H1 (cell line): Measurements from ENCODE around the gene PIP4K2C. TPM values are rescaled to one million over a fixed set of nuclear protein-coding genes. Genes with fewer than 3 reads are reported as not detected.

ENCODE experiments used
- CTCF ChIA-PET: fragments of 300-600 bp; sonication (Branson Sonifier 250); formaldehyde crosslinking; loops from one replicate; lab custom pipeline; 2021; ENCODE audit not compliant: partially characterized antibody; lab: Charles Lee
- POLR2A ChIA-PET: fragments of 300-600 bp; sonication (Branson Sonifier 250); formaldehyde crosslinking; loops from one replicate; lab custom pipeline; 2021; ENCODE audit warnings: inconsistent platforms; ENCODE audit not compliant: partially characterized antibody; lab: Charles Lee
- DNase-seq, 2 experiments: peaks; one replicate each; pipeline versions ENCODE4 v3.0.0 to v3.0.0-alpha.2; 2010 to 2022; ENCODE audit warnings: low spot score in 2 of 2, low read depth in 1 of 2, mixed read lengths in 1 of 2
- FAIRE-seq: peaks from 2 replicates; lab custom pipeline; 2011; peaks lifted over from hg19 to GRCh38; lab: Jason Lieb, UNC
- H2AFZ ChIP-seq: 2 replicates; pipeline ENCODE4 v1.8.1; 2012; ENCODE audit warnings: low read length, inconsistent platforms
- H2AK5ac ChIP-seq: 2 replicates; pipeline ENCODE4 v1.6.1; 2013; ENCODE audit warnings: low read depth, low read length
- H2BK120ac ChIP-seq: replicated peaks from 2 replicates; pipeline ENCODE3; 2013; ENCODE audit warnings: low read depth, low read length, inconsistent platforms
- H2BK12ac ChIP-seq: 2 replicates; pipeline ENCODE4 v1.6.1; 2013; ENCODE audit warnings: low read depth, low read length
- H2BK15ac ChIP-seq: 2 replicates; pipeline ENCODE4 v1.6.1; 2013; ENCODE audit warnings: low read length
- H2BK20ac ChIP-seq: 2 replicates; pipeline ENCODE4 v1.6.1; 2013; ENCODE audit warnings: low read length
- H2BK5ac ChIP-seq: 2 replicates; pipeline ENCODE4 v1.6.1; 2013; ENCODE audit warnings: low read depth, low read length
- H3K14ac ChIP-seq: 2 replicates; pipeline ENCODE4 v1.6.1; 2013; ENCODE audit warnings: inconsistent platforms; ENCODE audit not compliant: insufficient read length
- H3K18ac ChIP-seq: 2 replicates; pipeline ENCODE4 v1.6.1; 2013; ENCODE audit warnings: low read length; ENCODE audit errors: extremely low read depth
- H3K23ac ChIP-seq: 2 replicates; pipeline ENCODE4 v1.6.1; 2013; ENCODE audit warnings: inconsistent platforms; ENCODE audit not compliant: insufficient read length
- H3K23me2 ChIP-seq: 2 replicates; pipeline ENCODE4 v1.6.1; 2013; ENCODE audit warnings: low read depth, low read length
- H3K27ac ChIP-seq: 2 replicates; pipeline ENCODE4 v1.6.1; 2011; ENCODE audit warnings: low read depth, low read length, inconsistent platforms
- H3K27me3 ChIP-seq, 4 experiments: replicated peaks in 1 of 4; 1 replicate in 1 of 4; 2 replicates in 3 of 4; pipeline versions ENCODE4 v1.6.1 to v1.8.1; 2011 to 2013; ENCODE audit warnings: low read length in 3 of 4, mild to moderate bottlenecking in 3 of 4, inconsistent platforms in 2 of 4, mixed read lengths in 2 of 4, moderate library complexity in 1 of 4; ENCODE audit not compliant: control insufficient read depth in 3 of 4, insufficient read depth in 3 of 4; ENCODE audit errors: extremely low read depth in 1 of 4
- H3K36me3 ChIP-seq, 4 experiments: 2 replicates each; pipeline versions ENCODE4 v1.6.1 to v1.8.1; 2011 to 2013; ENCODE audit warnings: mild to moderate bottlenecking in 4 of 4, low read length in 3 of 4, moderate library complexity in 2 of 4, control low read depth in 1 of 4, inconsistent platforms in 1 of 4; ENCODE audit not compliant: insufficient read depth in 4 of 4, control insufficient read depth in 2 of 4
- H3K4ac ChIP-seq: replicated peaks from 2 replicates; pipeline ENCODE3; 2013; ENCODE audit warnings: low read length, low read depth, mixed read lengths, inconsistent platforms; ENCODE audit not compliant: insufficient read length
- H3K4me1 ChIP-seq, 4 experiments: replicated peaks in 1 of 4; 1 replicate in 1 of 4; 2 replicates in 3 of 4; pipeline versions ENCODE4 v1.6.1 to v1.8.1; 2011 to 2013; ENCODE audit warnings: low read length in 3 of 4, inconsistent platforms in 2 of 4, mixed read lengths in 1 of 4; ENCODE audit not compliant: insufficient read depth in 4 of 4, control insufficient read depth in 3 of 4
- H3K4me2 ChIP-seq, 2 experiments: 2 replicates each; pipeline versions ENCODE4 v1.6.1 to v1.8.1; 2011 to 2013; ENCODE audit warnings: low read depth in 2 of 2, low read length in 2 of 2, control low read depth in 1 of 2, inconsistent platforms in 1 of 2, mild to moderate bottlenecking in 1 of 2; ENCODE audit not compliant: insufficient read depth in 1 of 2
- H3K4me3 ChIP-seq, 4 experiments: fragments of 200-600, 300-600 bp in 1 of 4; sonication (generic), shearing (Covaris generic), sonication (Bioruptor Twin) in 1 of 4; 2 replicates each; pipeline versions ENCODE4 v1.5.1 to v1.8.1; 2011 to 2016; ENCODE audit warnings: low read length in 4 of 4, low read depth in 3 of 4, control low read depth in 2 of 4, inconsistent platforms in 2 of 4, mild to moderate bottlenecking in 2 of 4, mixed read lengths in 1 of 4, moderate library complexity in 1 of 4; ENCODE audit not compliant: insufficient read depth in 2 of 4; ENCODE audit errors: extremely low read depth in 1 of 4
- H3K56ac ChIP-seq: replicated peaks from 2 replicates; pipeline ENCODE3; 2013; ENCODE audit warnings: low read depth, mild to moderate bottlenecking, mixed read lengths, low read length, inconsistent platforms; ENCODE audit not compliant: insufficient read length
- H3K79me1 ChIP-seq: 2 replicates; pipeline ENCODE4 v1.6.1; 2013; ENCODE audit warnings: low read depth, low read length, control low read depth
- H3K79me2 ChIP-seq, 2 experiments: 2 replicates each; pipeline versions ENCODE4 v1.6.1 to v1.8.1; 2012 to 2013; ENCODE audit warnings: low read length in 2 of 2, mild to moderate bottlenecking in 2 of 2, inconsistent platforms in 1 of 2; ENCODE audit not compliant: insufficient read depth in 2 of 2, control insufficient read depth in 1 of 2
- H3K9ac ChIP-seq, 4 experiments: replicated peaks in 1 of 4; 1 replicate in 1 of 4; 2 replicates in 3 of 4; pipeline versions ENCODE4 v1.6.1 to v1.8.1; 2011 to 2013; ENCODE audit warnings: low read depth in 3 of 4, low read length in 3 of 4, control low read depth in 2 of 4, mild to moderate bottlenecking in 2 of 4, moderate library complexity in 2 of 4, inconsistent platforms in 1 of 4; ENCODE audit errors: extremely low read depth in 1 of 4
- H3K9me3 ChIP-seq, 2 experiments: 2 replicates each; pipeline versions ENCODE4 v1.6.1 to v1.8.1; 2012 to 2013; ENCODE audit warnings: mild to moderate bottlenecking in 2 of 2, moderate library complexity in 2 of 2, control low read depth in 1 of 2, inconsistent platforms in 1 of 2, low read depth in 1 of 2, low read length in 1 of 2, mixed read lengths in 1 of 2; ENCODE audit not compliant: insufficient read depth in 2 of 2
- H4K20me1 ChIP-seq, 2 experiments: replicated peaks in 1 of 2; 2 replicates each; pipeline versions ENCODE3 to v1.8.1; 2011 to 2013; ENCODE audit warnings: inconsistent platforms in 2 of 2, low read length in 2 of 2, mild to moderate bottlenecking in 1 of 2; ENCODE audit not compliant: insufficient read depth in 2 of 2, control insufficient read depth in 1 of 2
- H4K5ac ChIP-seq: 2 replicates; pipeline ENCODE4 v1.6.1; 2013; ENCODE audit warnings: low read length, low read depth, mixed read lengths, inconsistent platforms; ENCODE audit not compliant: insufficient read length
- H4K8ac ChIP-seq: 2 replicates; pipeline ENCODE4 v1.8.0; 2013; ENCODE audit warnings: mild to moderate bottlenecking, moderate library complexity, low read length, inconsistent platforms; ENCODE audit not compliant: insufficient read depth; ENCODE audit errors: extremely low read depth
- H4K91ac ChIP-seq: replicated peaks from 2 replicates; pipeline ENCODE3; 2013; ENCODE audit warnings: low read length, mixed read lengths, inconsistent platforms; ENCODE audit not compliant: insufficient read length
- HDAC2 ChIP-seq, 2 experiments: fragments of 300-600 bp in 1 of 2; sonication (generic) in 1 of 2; IDR thresholded peaks; 2 replicates each; pipeline ENCODE4 v1.6.1; 2011 to 2012; ENCODE audit warnings: low read depth in 2 of 2, low read length in 2 of 2, mild to moderate bottlenecking in 2 of 2, moderate library complexity in 2 of 2, borderline replicate concordance in 1 of 2, inconsistent platforms in 1 of 2
- KDM5A ChIP-seq: fragments of 200-600 bp; IDR thresholded peaks from 2 replicates; pipeline ENCODE4 v1.7.1; 2012; ENCODE audit warnings: mild to moderate bottlenecking, low read length, inconsistent platforms, mixed read lengths
- RFX5 ChIP-seq: IDR thresholded peaks from 2 replicates; pipeline ENCODE4 v1.6.1; 2011; ENCODE audit warnings: low read depth, low read length, improper control_type of control experiment, borderline replicate concordance
- YY1 ChIP-seq: IDR thresholded peaks from 2 replicates; pipeline ENCODE4 v1.6.1; 2011; ENCODE audit warnings: low read depth, mild to moderate bottlenecking, low read length
- WGBS, 2 experiments: shearing (Covaris generic) in 1 of 2; methylation state at CpG; one replicate each; pipeline versions ENCODE4 v1.1.6 to v1.1.7; 2013 to 2015; ENCODE audit warnings: low lambda C conversion rate in 2 of 2, mixed read lengths in 2 of 2, inconsistent platforms in 1 of 2, low coverage in 1 of 2, missing lambda C conversion rate in 1 of 2; ENCODE audit not compliant: insufficient replicate concordance in 2 of 2, insufficient coverage in 1 of 2, insufficient read length in 1 of 2; ENCODE audit errors: extremely low coverage in 1 of 2, missing lambda C conversion rate in 1 of 2; 5-methylcytosine and 5-hydroxymethylcytosine counted together
- polyA plus RNA-seq, 7 experiments: library from polyadenylated mRNA; depleted of rRNA in 3 of 7; stranded (reverse) in 5 of 7; unstranded in 2 of 7; fragments of >200 nt in 5 of 7; fragments of 200-250 nt in 2 of 7; gene quantifications; 1 replicate in 5 of 7; 2 replicates in 1 of 7; 4 replicates in 1 of 7; pipeline versions ENCODE4 v1.2.1 to v1.2.3, GENCODE V29; 2011 to 2013; ENCODE audit warnings: missing spikeins in 2 of 7, mixed read lengths in 2 of 7
- total RNA-seq: library from RNA; stranded (reverse); fragmentation: NEBNext Ultra II Directional; extraction: Animal tissue kit (Norgen Biotek cat#: 25700); gene quantifications from 2 replicates; pipeline ENCODE4 v1.2.1, GENCODE V29; 2021

PIP4K2C gene
- total and polyA plus RNA-seq, 2 of the 8 experiments (the other 6 are each of a cell fraction or from before 2014, with no cell fraction given), result 25.0 to 27.1 TPM

- Histone ChIP-seq H3K4ac (no peak overlapping the region), H3K79me1 (0 out of 2 replicates have a peak, but pooled peaks cover 2% of the 10 kb centered on the region), H2BK12ac (no peak overlapping the region), H2BK120ac (no peak overlapping the region), H3K14ac (no peak overlapping the region), H3K56ac (no peak overlapping the region), H2BK15ac (no peak overlapping the region)
- no peak for TF ChIP-seq RFX5
- no peak for TF ChIP-seq HDAC2 (IDR thresholded peaks at IDR 0.05; ENCODE audit: borderline replicate concordance in 1 of 2, low read depth in 2 of 2, low read length in 2 of 2)
- TF ChIP-seq YY1, result no peak
- no peak for TF ChIP-seq KDM5A
- TF ChIP-seq, all 59 proteins: peak for 0
- FAIRE-seq (no peak), DNase-seq (no peak)
- H3K36me3 ChIP-seq, result no peaks in the 10 kb centered on the region; a peak in 1 of 8 replicates
- no peak overlapping the region for H4K91ac ChIP-seq
- ChIA-PET POLR2A (interaction anchor here (1.3 to 1.6 kb wide), 3 partner anchors 103 to 149 kb away, joined by 3 read pairs; partner anchors contain the start of genes DDIT3, EEF1AKMT3, METTL1 and TSPAN31), CTCF (interaction anchor here (0.7 to 10.7 kb wide), 7 partner anchors 8 to 112 kb away, joined by 3 to 201 read pairs (median 6); partner anchors contain the start of genes ARHGEF25, B4GALNT1, DTX3 and OS9)
- no peak overlapping the region for H2AK5ac ChIP-seq
- H3K23me2 ChIP-seq, result peaks cover 9% of the 10 kb centered on the region; the same call in 1 of the 2 replicates
- no peak overlapping the region for H2AFZ ChIP-seq
- H3K4me2 ChIP-seq, result no peak overlapping the region
- no peak overlapping the region for H3K23ac ChIP-seq
- no peak overlapping the region for H2BK20ac ChIP-seq
- H4K8ac ChIP-seq, result no peak overlapping the region
- H3K9ac ChIP-seq, result no peak overlapping the region
- H3K27ac ChIP-seq, result no peak overlapping the region
- no peaks in the 10 kb centered on the region for H3K79me2 ChIP-seq
- no peaks in the 10 kb centered on the region; a peak in 1 of 4 replicates for H3K9me3 ChIP-seq
- H3K4me3 ChIP-seq, result no peak overlapping the region
- peaks cover 93 to 100% (median 99%) of the 10 kb centered on the region in 4 experiments for H3K27me3 ChIP-seq
- 76 to 100% methylated on average over 2 of the region's 2 CpGs for WGBS, 2 experiments
- no peak overlapping the region for H2BK5ac ChIP-seq
- H3K18ac ChIP-seq, result no peak overlapping the region
- H4K20me1 ChIP-seq, result peaks cover 0 to 31% of the 10 kb centered on the region in 2 experiments
- H4K5ac ChIP-seq, result no peak overlapping the region
- peaks cover 0 to 31% (median 22%) of the 10 kb centered on the region in 4 experiments; a peak in 6 of 7 replicates for H3K4me1 ChIP-seq
These were observed 32.4 kb downstream of the PIP4K2C start for GRCh38 chr12:57623385-57623784.
